Measurements from ENCODE around the gene FITM2.

DNA sequence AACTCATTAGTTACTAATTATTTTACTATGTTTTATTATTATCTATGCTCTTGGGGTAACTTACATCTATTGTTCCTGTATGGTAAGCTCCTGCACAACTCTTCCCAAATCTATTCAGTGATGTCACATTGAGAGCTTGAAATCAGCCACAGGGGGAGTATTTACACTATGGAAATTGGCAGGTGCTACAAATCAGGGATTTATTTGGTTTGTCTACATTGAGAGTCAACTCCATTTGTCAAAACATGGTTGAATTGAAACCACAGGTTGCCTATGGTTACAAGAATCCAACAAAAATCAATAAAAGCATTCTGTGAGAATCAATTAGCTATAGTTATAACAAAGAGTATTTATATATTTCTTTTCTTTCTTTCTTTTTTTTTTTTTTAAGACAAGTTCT lies 3.9 kb upstream of the FITM2 start:
- TF ChIP-seq CTCF (IDR thresholded peaks at IDR 0.05) (no peak), POLR2A (IDR thresholded peaks at IDR 0.05) (no peak)

All from heart left ventricle (tissue), 13 donors.